GDM1 (cell line): Measurements from ENCODE around the gene AVPI1.
"Not testable (repeated sequence)": the region's sequence is repeated elsewhere in the genome, so short reads cannot be mapped to it uniquely, and the experiment has no call there.

Experiments used
- DNase-seq: peaks from one replicate; lab custom pipeline; 2025; lab: John Stamatoyannopoulos, UW

The AVPI1 gene

GRCh38 chr10:97711640-97712572 is 24.9 kb upstream of the AVPI1 start:
- DNase-seq: no peak

GRCh38 chr10:97708976-97709946 is 22.2 kb upstream of the AVPI1 start:
- DNase-seq: peak; percentile 27

- no peak for DNase-seq
These were observed 21.1 kb upstream of the AVPI1 start for GRCh38 chr10:97708167-97708566.

DNA sequence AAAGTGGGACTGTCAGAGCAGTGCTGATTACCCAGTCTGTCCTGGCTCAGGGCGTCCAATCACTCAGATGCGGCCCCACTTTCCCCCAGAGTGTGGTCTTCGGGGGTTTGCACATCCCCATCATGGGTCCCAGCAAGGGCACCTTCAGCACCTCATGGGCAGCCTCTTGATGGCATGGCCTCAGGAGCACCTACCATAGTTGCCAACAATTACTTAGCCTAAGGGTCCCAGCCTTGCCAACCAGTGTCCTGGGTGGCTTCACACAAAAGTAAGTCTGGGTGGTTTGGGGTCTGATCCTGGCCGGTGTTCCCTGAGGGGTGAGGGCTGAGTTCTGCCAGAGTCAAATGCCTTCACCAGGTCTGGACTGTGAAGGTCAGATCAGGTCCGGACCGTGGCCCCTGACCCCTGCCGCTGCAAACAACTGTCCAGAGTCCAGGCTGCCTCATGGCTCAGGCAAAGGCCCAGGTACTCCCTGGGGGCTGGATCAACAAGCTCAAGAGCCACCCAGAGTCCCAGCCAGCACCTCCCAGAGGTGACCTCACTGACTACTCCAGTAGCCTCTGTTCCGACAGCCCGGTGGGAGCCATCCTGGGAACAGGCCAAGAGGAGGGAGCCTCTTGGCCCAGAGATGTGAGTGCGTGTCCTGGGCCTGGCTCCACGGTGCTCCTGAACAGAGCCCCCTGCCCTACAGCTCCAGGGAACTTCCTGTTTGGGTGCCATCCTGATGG is 20.3 kb upstream of the AVPI1 start:
- no peak for DNase-seq

DNA sequence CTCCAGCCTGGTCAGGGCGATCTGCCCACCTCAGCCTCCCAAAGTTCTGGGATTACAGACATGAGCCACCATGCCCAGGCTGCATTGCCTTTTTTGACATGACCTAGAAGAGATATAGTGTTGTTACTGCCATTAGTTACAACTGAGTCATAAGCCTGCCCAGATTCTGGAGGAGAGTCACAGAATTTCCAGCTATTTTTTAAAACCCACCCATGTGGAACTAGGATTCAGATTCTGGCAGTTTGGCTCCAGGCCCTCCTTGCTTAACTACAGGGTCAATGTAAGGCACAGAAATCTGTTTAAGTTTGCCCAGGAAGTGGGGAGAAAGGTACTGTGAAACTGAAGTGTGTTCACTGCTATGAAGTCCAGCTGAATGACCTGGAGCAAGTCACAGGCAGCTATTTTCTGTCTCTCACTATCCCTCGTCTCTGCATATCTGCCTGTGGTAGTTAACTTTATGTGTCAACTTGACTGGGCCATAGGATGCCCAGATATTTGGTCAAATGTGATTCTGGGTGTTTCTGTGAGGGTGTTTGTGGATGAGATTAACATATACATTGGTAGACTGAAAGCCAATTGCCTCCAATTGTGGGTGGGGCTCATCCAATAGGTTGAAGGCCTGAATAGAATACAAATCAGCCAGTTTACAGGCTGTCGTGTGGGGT is 18.1 kb upstream of the AVPI1 start:
- DNase-seq: no peak

DNA sequence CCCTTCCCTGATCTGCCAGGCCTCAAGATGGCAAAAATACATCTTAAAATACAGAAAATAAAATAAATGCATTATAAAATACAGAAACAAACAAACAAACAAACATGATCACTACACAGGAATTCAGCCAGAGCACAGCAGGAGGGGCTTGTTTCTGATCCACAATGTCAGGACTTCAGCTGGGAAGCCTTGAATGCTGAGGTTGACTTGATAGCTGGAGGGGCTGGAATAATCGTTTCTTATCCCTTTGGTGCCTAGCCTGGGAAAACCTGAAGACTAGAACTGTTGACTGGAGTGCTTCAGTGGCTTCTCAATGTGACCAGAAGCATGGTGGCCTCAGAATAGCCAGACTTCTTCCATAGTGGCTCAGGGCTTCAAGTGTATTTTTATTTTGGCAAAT is 17.3 kb upstream of the AVPI1 start:
- DNase-seq: no peak

GRCh38 chr10:97703398-97704067 is 16.5 kb upstream of the AVPI1 start:
- no peak for DNase-seq

DNA sequence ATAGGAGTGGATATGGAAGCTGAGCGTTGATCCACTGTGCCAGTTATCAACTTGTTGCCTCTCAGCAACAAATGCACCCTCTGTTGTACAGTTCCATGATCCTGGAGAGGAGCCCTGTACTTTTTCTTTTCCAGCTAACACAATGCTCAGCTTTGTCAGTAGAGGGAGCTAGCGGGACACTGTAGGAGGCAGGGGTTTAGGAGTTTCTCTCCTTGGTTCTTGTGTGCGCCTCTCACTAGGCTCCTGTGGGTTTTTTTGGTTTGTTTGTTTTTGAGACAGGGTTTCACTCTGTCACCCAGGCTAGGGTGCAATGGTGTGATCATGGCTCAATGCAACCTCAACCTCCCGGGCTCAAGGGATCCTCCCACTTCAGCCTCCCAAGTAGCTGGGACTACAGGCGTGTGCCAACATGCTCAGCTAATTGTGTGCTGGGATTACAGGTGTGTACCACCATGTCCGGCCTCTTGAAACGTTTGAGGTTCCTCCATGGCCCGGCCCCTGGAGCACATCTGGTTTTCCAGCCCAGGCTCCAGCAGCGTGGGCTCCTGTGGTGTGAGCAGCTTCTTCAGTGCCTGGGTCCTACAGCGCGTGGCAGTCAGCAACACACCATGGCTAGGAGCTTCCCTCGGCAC is 14.5 kb upstream of the AVPI1 start:
- peak; percentile 33 for DNase-seq

GRCh38 chr10:97698072-97698655 is 11.1 kb upstream of the AVPI1 start:
- DNase-seq: not testable (repeated sequence)

DNA sequence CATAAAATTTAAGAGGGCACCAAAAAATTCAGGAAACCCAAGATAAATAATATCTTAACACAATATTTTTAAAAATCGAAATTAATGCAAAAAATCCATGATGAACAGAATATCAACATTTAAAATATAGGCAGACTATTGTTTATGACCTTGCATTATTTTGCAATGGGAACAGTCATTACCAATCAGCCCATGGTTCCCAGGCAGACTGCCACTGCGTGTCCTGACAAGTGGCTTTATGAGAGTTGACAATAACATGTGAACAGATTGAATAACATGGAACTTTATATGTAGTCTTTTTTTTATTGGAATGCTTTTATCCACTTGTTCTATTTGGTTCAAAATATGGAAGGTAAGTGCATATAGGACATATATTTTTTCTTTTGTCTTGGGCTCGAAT is 3.1 kb upstream of the AVPI1 start:
- DNase-seq: no peak

- no peak for DNase-seq
These were observed 2.5 kb upstream of the AVPI1 start for GRCh38 chr10:97689559-97690020.

DNA sequence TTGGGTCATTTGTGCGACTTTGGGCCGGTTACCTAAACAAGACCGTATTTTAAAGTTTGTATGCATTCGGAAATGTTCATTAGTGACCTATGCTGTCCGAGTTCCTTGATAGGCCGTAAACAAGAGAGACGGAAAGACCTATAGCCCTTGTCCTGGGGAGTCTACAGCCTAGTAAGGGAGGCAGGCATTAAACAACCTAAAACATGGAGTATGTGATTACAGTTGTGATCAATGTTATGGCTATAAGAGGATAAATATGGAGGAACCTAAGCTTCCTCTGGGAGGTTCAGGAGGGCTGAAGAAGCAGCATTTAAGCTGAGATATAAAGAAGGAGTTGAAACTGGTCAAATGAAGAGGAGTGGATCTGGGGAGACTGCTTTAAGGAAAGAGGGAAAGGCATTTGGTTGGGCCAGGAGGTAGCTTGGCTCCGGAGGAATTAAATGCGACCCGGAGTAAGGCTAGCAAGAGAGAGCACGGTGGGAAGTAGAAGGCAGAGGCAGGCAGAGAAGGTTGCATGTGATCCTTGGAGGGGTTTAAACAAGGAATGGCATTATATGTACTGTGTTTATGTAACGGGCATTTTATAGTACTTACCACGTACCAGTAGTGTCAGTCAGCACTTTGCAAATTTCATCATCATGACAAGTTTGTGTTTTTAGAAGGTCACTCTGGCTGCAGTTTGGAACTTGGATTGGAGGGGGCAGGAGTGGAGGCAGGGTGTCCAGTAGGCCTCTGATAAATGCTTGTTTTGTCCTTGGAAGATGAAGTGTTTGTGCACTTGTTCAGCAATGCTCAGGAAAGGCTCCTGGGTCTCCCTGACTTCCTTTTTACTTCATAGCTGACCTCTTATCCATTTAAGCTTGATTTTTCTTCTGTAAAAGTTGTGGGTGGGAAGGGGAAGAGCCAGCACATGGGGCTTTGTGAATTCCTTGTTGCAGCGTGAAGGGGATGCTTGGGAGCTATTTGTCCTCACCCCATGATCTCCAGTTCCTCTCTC is 1.0 kb upstream of the AVPI1 start:
- DNase-seq: no peak

DNA sequence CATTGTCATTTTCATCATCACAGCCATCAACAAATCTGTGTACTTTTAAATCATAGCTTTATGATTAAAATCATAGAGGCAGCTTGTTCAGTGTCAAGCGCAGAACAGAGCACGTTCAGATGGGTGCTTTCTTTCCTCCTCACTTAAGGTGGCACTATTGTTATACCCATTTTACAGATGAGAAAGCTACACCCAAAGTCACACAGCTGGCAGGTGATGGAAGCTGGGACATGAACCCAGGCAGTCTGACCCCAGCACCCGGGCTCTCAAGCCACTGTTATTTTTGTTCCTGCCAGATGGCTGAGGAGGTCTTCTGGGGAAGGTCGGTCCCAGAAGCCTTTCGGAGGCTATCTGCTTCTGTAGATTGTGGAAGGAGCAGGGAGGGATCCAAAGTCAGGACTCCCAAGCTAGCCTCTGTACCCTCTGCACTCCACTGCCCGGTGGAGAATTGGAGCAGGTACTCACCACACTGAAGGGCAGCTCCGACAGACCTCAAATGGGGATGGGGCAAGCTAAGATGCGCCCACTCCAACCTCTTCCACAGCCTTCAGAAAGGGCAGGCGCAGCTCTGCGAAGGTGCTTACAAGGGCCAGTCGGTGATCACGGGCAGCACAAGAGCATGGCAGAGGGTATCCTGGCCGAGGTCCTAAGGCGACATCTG is 610 bp downstream of the AVPI1 start:
- no peak for DNase-seq

DNA sequence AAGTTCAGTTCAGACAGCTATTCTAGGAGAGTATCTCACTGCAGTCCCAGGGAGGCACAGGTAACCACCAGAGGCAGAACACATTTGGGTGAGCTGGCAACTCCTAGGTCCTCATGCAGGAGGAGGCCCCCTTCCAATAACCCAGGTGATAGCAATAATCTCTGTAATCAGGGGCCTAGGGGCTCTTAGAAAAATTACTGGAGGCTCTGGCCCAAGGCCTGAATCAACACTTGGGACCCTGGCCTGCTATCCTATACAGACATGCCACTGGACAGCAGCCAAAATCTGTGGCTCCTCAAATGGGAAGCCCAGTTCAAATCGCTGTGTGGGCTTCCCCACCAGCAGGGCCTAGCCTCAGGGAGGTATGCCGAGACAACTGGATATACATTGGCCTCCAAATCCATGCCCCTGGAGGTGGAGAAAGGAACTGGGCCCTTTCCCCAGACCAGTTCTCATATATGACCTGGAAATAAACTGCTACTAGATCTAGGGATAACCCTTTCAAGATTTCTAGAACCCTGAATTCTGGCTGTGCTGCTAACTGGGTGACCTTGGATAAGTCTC is 1.6 kb downstream of the AVPI1 start:
- no peak for DNase-seq

GRCh38 chr10:97684866-97685394 is 2.1 kb downstream of the AVPI1 start:
- DNase-seq: no peak

GRCh38 chr10:97684368-97684713 is 2.7 kb downstream of the AVPI1 start:
- not testable (repeated sequence) for DNase-seq

DNA sequence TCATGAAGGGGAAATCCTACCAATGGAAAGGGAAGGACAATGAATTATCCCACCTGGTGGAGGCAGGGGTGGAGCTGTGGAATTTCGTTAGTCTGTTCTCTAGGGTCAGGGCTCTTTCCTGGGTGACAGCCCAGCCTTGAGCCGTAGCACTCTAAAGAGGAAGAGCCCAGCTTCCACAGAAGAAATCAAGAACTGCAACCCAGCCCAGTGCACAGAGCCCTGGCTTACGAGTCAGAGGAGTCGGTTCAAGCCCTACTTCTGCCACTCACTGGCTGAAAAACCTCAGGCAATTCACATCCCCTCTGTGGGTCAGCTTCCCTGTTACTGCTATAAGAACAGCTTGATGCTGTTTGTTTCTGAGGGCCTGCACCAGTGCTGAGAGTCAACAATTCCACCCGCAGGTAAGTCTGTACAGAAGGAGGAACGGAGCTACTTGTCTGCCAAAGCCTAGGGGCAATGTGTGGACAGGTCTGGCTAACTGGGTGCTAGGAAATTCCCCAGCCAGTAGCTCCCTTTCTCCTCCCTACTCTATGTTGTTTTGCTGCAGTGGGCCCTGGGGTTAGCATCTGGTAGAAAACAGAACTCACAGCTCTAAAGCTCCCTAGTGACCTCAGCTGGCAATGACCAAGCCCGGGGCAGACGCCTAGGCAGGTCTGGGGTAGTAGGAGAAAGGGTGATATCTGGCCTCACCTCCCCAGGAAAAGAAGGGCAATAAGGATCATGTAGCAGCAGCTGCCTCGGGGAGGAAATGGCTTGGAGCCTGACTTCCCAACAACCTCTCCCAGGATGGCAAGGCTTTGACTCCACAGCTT is 3.3 kb downstream of the AVPI1 start:
- no peak for DNase-seq
